GM12865 (cell line): ENCODE measurements around the gene CYFIP2.

Experiments
- DNase-seq: peaks from one replicate; pipeline ENCODE4 v3.0.0; 2010; ENCODE audit warnings: low read depth
- H3K4me3 ChIP-seq: 2 replicates; pipeline ENCODE4 v1.5.1; 2011; ENCODE audit warnings: mild to moderate bottlenecking, low read depth, low read length, control low read depth
- CTCF ChIP-seq: IDR thresholded peaks from 2 replicates; pipeline ENCODE4 v1.5.1; 2011; ENCODE audit warnings: low read length, control low read depth, low read depth, inconsistent platforms; ENCODE audit not compliant: insufficient read depth; ENCODE audit errors: missing control alignments

Gene CYFIP2

GRCh38 chr5:157431544-157432200, 165.7 kb downstream of the CYFIP2 start:
- TF ChIP-seq CTCF, result peak; percentile 49
- no peak overlapping the region for H3K4me3 ChIP-seq
- peak; percentile 73 for DNase-seq

DNA sequence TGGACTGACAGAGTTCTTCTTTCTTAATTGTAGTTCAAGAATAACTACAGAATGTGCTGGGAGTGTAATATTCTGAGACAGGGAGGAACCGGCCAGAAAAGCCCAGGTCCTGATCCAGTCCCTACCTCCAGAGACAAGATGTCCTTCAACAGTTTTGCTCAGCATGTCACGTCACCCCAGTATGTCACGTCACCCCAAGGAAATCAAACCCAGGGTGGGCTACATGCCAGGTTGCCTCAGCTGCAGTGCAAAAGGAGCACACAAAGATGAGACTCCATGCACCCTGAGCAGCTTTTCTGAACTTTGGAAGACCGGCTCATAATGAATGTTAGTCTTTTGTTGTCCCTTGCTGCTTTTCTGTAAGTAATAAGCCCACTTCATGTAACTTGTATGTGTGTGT, 168.2 kb downstream of the CYFIP2 start:
- DNase-seq, result no peak
- no peak for TF ChIP-seq CTCF
- H3K4me3 ChIP-seq, result no peak overlapping the region

- DNase-seq, result no peak
- no peak for TF ChIP-seq CTCF
- no peak overlapping the region for H3K4me3 ChIP-seq
Observed at GRCh38 chr5:157443041-157443549, 177.2 kb downstream of the CYFIP2 start.

DNA sequence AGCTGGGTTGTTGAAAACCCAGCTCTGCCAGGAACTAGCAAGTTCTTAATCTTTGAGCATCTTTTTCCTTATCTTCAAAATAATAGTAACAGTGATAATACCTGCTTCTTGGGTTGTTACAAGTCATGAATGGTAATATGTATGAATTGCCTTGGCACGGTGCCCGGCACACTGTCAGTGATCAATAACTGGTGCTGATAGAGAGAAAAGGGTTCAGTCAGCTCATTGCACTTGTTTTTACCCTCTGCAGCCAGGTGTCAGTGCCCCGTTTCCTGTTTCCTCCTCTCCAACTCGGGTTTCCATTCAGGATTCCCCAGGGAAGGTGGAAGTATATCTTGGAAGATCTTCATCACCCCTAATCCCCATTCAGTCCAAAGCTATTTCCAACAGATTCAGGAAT, 178.3 kb downstream of the CYFIP2 start:
- DNase-seq, result no peak
- no peak for TF ChIP-seq CTCF
- no peak overlapping the region for H3K4me3 ChIP-seq
